ENCODE data around the gene CXXC4. TPM values are rescaled to one million over a fixed set of nuclear protein-coding genes. Genes with fewer than 3 reads are reported as not detected.
A peak's percentile ranks its signal among the peaks of the same experiment; 100 is the strongest.

Gene CXXC4
- total and polyA plus RNA-seq, 2 experiments from 2014 or later: not detected

DNA sequence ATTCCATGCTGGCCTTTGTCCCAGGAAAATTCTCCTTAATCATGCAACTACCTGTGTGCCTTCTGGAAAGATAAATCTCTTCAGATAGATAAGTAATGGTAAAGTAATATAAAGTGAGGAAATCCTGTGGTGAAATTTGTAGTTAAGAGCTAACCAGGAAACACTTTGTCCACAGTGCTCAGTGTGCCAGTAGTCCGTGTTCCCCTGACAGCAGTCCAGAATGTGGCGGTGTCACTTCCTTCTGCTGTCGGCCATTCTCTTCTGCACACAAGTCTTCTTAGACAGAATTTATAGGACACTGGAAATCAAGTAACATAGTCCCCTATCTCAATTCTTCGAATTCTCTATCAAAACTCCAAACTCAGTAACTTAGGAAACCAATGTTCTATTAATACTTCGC is 5.7 kb upstream of the CXXC4 start:
- in situ Hi-C loops (cut with MboI): no loop called here
- WGBS, 2 experiments (ENCODE audit: low coverage in 1 of 2, low lambda C conversion rate in 2 of 2, missing lambda C conversion rate in 2 of 2): 42 to 45% methylated on average over 5 of the region's 5 CpGs
- Histone ChIP-seq H3K79me2 (ENCODE audit: insufficient read depth) (no peaks in the 10 kb centered on the region), H2AFZ (no peak overlapping the region), H3K27ac (no peak overlapping the region), H3K27me3 (replicated peaks; ENCODE audit: insufficient read depth) (peaks cover 9% of the 10 kb centered on the region), H3K4me3 (no peak overlapping the region), H4K20me1 (ENCODE audit: insufficient read depth) (no peaks in the 10 kb centered on the region), H3K9me2 (ENCODE audit: insufficient read depth) (no peaks in the 10 kb centered on the region), H3K4me1 (ENCODE audit: insufficient read depth) (no peaks in the 10 kb centered on the region), H3K9ac (no peak overlapping the region), H3F3A (ENCODE audit: insufficient read depth) (no peaks in the 10 kb centered on the region), H3K9me3 (ENCODE audit: low read depth) (no peaks in the 10 kb centered on the region), H3K4me2 (ENCODE audit: unreplicated experiment) (no peak overlapping the region), H3K36me3 (ENCODE audit: low read depth) (no peaks in the 10 kb centered on the region)
- no peak for DNase-seq
- TF ChIP-seq EZH2 (IDR thresholded peaks at IDR 0.05; ENCODE audit: insufficient read depth, poor library complexity, severe bottlenecking): no peak
- no peak for TF ChIP-seq EZH2phosphoT487 (IDR thresholded peaks at IDR 0.05; ENCODE audit: insufficient read depth, low read depth)

- DNase-seq: peak; percentile 5
- Histone ChIP-seq H3K4me1 (ENCODE audit: insufficient read depth) (no peaks in the 10 kb centered on the region), H3F3A (ENCODE audit: insufficient read depth) (no peaks in the 10 kb centered on the region), H3K9me3 (ENCODE audit: low read depth) (no peaks in the 10 kb centered on the region), H2AFZ (0 out of 2 replicates have a peak overlapping the region, but pooled peaks have one; percentile 10), H3K4me2 (ENCODE audit: unreplicated experiment) (peak overlapping the region; percentile 95), H3K9ac (no peak overlapping the region), H3K27ac (no peak overlapping the region), H3K36me3 (ENCODE audit: low read depth) (no peaks in the 10 kb centered on the region), H3K79me2 (ENCODE audit: insufficient read depth) (no peaks in the 10 kb centered on the region), H4K20me1 (ENCODE audit: insufficient read depth) (no peaks in the 10 kb centered on the region), H3K27me3 (replicated peaks; ENCODE audit: insufficient read depth) (peaks cover 44% of the 10 kb centered on the region), H3K9me2 (ENCODE audit: insufficient read depth) (no peaks in the 10 kb centered on the region), H3K4me3 (peak overlapping the region; percentile 70; the same call in 1 of the 2 replicates)
- no peak for TF ChIP-seq EZH2phosphoT487 (IDR thresholded peaks at IDR 0.05; ENCODE audit: insufficient read depth, low read depth)
- 11 to 18% methylated on average over 5 of the region's 5 CpGs for WGBS, 2 experiments (ENCODE audit: low coverage in 1 of 2, low lambda C conversion rate in 2 of 2, missing lambda C conversion rate in 2 of 2)
- in situ Hi-C loops (cut with MboI): no loop called here
Measured at GRCh38 chr4:104494185-104494584, 509 bp downstream of the CXXC4 start.

- 86 to 93% methylated on average over 3 of the region's 3 CpGs for WGBS, 2 experiments (ENCODE audit: low coverage in 1 of 2, low lambda C conversion rate in 2 of 2, missing lambda C conversion rate in 2 of 2)
- no peaks in the 10 kb centered on the region for H3K79me2 ChIP-seq (ENCODE audit: insufficient read depth)
- TF ChIP-seq EZH2 (IDR thresholded peaks at IDR 0.05; ENCODE audit: insufficient read depth, poor library complexity, severe bottlenecking): no peak
- no peak for TF ChIP-seq EZH2phosphoT487 (IDR thresholded peaks at IDR 0.05; ENCODE audit: insufficient read depth, low read depth)
- no peaks in the 10 kb centered on the region for H3K4me1 ChIP-seq (ENCODE audit: insufficient read depth)
- in situ Hi-C loops (cut with MboI): no loop called here
- H3K36me3 ChIP-seq (ENCODE audit: low read depth): no peaks in the 10 kb centered on the region
- H3F3A ChIP-seq (ENCODE audit: insufficient read depth): no peaks in the 10 kb centered on the region
- H3K27ac ChIP-seq: no peak overlapping the region
- H2AFZ ChIP-seq: no peak overlapping the region
- H3K9ac ChIP-seq: no peak overlapping the region
- no peaks in the 10 kb centered on the region for H3K9me2 ChIP-seq (ENCODE audit: insufficient read depth)
- H3K27me3 ChIP-seq (replicated peaks; ENCODE audit: insufficient read depth): peaks cover 44% of the 10 kb centered on the region
- no peaks in the 10 kb centered on the region for H4K20me1 ChIP-seq (ENCODE audit: insufficient read depth)
- DNase-seq: no peak
- H3K4me3 ChIP-seq: no peak overlapping the region
- H3K9me3 ChIP-seq (ENCODE audit: low read depth): no peaks in the 10 kb centered on the region
- no peak overlapping the region for H3K4me2 ChIP-seq (ENCODE audit: unreplicated experiment)
Measured at GRCh38 chr4:104493081-104493831, 1.4 kb downstream of the CXXC4 start.

- no peak for DNase-seq
- no peaks in the 10 kb centered on the region for H3K4me1 ChIP-seq (ENCODE audit: insufficient read depth)
- H3K9me2 ChIP-seq (ENCODE audit: insufficient read depth): no peaks in the 10 kb centered on the region
- no peaks in the 10 kb centered on the region for H4K20me1 ChIP-seq (ENCODE audit: insufficient read depth)
- no peak overlapping the region for H3K4me2 ChIP-seq (ENCODE audit: unreplicated experiment)
- no peak overlapping the region for H3K27ac ChIP-seq
- no peak overlapping the region for H3K4me3 ChIP-seq
- H2AFZ ChIP-seq: no peak overlapping the region
- in situ Hi-C loops (cut with MboI): no loop called here
- no peaks in the 10 kb centered on the region for H3K36me3 ChIP-seq (ENCODE audit: low read depth)
- H3K27me3 ChIP-seq (replicated peaks; ENCODE audit: insufficient read depth): peaks cover 44% of the 10 kb centered on the region
- H3F3A ChIP-seq (ENCODE audit: insufficient read depth): no peaks in the 10 kb centered on the region
- 28 to 38% methylated on average over 5 to 7 of the region's 7 CpGs for WGBS, 2 experiments (ENCODE audit: low coverage in 1 of 2, low lambda C conversion rate in 2 of 2, missing lambda C conversion rate in 2 of 2)
- H3K9me3 ChIP-seq (ENCODE audit: low read depth): no peaks in the 10 kb centered on the region
- no peak overlapping the region for H3K9ac ChIP-seq
- no peaks in the 10 kb centered on the region for H3K79me2 ChIP-seq (ENCODE audit: insufficient read depth)
- no peak for TF ChIP-seq EZH2 (IDR thresholded peaks at IDR 0.05; ENCODE audit: insufficient read depth, poor library complexity, severe bottlenecking)
- TF ChIP-seq EZH2phosphoT487 (IDR thresholded peaks at IDR 0.05; ENCODE audit: insufficient read depth, low read depth): no peak
Measured at GRCh38 chr4:104492183-104492771, 2.4 kb downstream of the CXXC4 start.
